HG02571 (cell line): Measurements from ENCODE around the gene SOWAHA.
"Not testable (repeated sequence)": the region's sequence is repeated elsewhere in the genome, so short reads cannot be mapped to it uniquely, and the experiment has no call there.

Experiments used
- ATAC-seq: cut with Tn5 transposase; IDR thresholded peaks from one replicate; pipeline ENCODE4 v1.9.1; 2021; ENCODE audit warnings: mild to moderate bottlenecking, moderate library complexity; ENCODE audit not compliant: unreplicated experiment

SOWAHA gene

GRCh38 chr5:132848270-132848669 is 35.2 kb downstream of the SOWAHA start:
- ATAC-seq: no peak

GRCh38 chr5:132849347-132849746 is 36.2 kb downstream of the SOWAHA start:
- ATAC-seq: no peak

- ATAC-seq: no peak
These were observed 37.0 kb downstream of the SOWAHA start for GRCh38 chr5:132850066-132850465.

DNA sequence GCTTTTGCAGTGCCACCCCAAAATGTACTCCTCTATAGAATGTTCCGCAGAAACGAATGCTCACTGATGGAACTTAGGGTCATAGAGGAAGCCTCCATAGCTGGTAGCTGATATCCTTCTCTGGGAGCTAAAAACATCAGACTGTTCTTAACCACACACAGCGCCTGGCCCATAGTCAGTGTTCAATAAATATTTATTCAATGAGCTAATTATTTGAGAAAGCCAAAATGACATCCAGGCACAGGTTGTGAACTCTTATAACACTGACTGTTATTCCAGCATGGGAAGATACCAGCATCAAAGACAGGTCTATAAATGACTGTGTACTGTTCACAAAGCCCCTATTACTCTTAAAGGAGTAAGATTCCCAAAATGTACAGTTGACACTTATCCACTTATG is 40.2 kb downstream of the SOWAHA start:
- ATAC-seq: no peak

DNA sequence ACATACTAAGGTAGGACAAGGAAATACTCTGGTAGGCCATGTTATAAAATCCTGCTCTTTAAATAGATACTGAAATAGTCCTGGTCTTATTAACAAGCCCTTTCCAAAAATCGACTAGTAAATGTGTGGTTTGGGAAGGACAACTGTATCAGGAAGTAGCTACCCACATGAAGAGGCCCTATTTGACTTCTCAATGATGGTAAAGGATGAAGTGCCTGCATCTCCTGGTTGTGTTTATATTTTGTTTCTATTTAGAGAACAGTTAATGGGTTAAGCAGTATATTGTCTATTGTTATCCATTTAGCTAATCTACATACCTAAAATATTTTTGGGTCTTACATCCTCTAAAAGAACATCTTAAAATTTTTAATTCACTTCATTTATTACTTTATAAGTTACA is 40.7 kb downstream of the SOWAHA start:
- ATAC-seq: no peak

DNA sequence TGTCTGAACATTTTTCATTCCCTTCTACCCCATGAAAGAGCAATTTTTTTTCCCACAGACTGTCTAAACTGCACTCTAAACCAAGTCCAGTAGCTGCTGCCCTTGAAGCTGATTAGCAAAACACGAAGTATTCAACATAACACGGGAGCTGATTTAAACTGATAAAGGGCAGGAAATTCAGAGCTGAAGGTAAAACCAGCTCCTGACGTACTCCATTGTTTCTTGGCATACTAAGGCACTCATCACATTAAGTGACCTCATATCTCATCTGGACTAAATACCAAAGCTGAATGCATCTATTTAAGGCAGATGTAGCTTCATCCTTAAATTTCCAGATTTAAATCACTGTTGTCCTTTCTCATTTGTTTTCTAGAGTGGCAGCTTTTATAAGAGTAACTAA is 41.2 kb downstream of the SOWAHA start:
- no peak for ATAC-seq

DNA sequence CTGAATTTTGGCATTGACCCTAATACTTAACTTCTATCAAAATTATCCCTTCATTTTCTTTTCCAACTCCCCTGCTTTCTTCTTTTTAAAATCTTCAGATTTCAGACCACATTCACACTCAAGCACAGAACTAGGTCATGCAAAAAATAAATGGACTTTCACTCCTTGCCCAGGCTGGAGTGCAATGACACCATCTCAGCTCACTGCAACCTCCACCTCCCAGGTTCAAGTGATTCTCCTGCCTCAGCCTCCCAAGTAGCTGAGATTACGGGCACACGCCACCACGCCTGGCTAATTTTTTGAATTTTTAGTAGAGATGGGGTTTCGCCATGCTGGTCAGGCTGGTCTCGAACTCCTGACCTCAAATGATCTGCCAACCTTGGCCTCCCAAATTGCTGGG is 41.9 kb downstream of the SOWAHA start:
- ATAC-seq: not testable (repeated sequence)

DNA sequence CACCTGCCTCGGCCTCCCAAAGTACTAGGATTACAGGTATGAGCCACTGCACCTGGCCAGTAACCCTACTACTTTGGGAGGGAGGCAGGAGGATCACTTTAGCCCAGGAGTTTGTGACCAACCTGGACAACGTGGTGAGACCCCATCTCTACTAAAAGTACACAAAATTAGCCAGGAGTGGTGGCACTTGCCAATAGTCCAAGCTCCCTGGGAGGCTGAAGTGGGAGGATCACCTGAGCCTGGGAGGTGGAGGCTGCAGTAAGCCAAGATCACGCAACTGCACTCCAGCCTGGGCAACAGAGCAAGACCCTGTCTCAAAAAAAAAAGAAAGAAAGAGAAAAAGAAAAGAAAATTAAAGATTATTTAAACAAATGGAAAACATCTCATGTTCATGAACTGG is 42.9 kb downstream of the SOWAHA start:
- ATAC-seq: no peak

GRCh38 chr5:132859889-132860437 is 46.9 kb downstream of the SOWAHA start:
- ATAC-seq: no peak

GRCh38 chr5:132860742-132861141 is 47.6 kb downstream of the SOWAHA start:
- ATAC-seq: no peak

GRCh38 chr5:132865668-132866341 is 52.7 kb downstream of the SOWAHA start:
- ATAC-seq: peak; percentile 16
